Neural progenitor cell (in vitro differentiated cells): ENCODE results near the gene BBS7.

Source experiments
- CTCF ChIP-seq: fragments of 200-600 bp; sonication (generic); IDR thresholded peaks from 2 replicates; pipeline ENCODE4 v1.5.1; 2017; ENCODE audit warnings: antibody characterized with exemption, mild to moderate bottlenecking
- EZH2 ChIP-seq: fragments of 200-600 bp; sonication (generic); IDR thresholded peaks from 2 replicates; pipeline ENCODE4 v1.6.1; 2017; ENCODE audit warnings: antibody characterized with exemption, mild to moderate bottlenecking, moderate library complexity
- EZH2phosphoT487 ChIP-seq: fragments of 200-600 bp; sonication (generic); IDR thresholded peaks from 2 replicates; pipeline ENCODE4 v1.6.1; 2017; ENCODE audit warnings: antibody characterized with exemption

GRCh38 chr4:121881158-121881557 is 10.9 kb upstream of the BBS7 start:
- no peak for TF ChIP-seq CTCF
- no peak for TF ChIP-seq EZH2
- TF ChIP-seq EZH2phosphoT487 = no peak
